ENCODE measurements around the gene EBF3.

EBF3 gene

DNA sequence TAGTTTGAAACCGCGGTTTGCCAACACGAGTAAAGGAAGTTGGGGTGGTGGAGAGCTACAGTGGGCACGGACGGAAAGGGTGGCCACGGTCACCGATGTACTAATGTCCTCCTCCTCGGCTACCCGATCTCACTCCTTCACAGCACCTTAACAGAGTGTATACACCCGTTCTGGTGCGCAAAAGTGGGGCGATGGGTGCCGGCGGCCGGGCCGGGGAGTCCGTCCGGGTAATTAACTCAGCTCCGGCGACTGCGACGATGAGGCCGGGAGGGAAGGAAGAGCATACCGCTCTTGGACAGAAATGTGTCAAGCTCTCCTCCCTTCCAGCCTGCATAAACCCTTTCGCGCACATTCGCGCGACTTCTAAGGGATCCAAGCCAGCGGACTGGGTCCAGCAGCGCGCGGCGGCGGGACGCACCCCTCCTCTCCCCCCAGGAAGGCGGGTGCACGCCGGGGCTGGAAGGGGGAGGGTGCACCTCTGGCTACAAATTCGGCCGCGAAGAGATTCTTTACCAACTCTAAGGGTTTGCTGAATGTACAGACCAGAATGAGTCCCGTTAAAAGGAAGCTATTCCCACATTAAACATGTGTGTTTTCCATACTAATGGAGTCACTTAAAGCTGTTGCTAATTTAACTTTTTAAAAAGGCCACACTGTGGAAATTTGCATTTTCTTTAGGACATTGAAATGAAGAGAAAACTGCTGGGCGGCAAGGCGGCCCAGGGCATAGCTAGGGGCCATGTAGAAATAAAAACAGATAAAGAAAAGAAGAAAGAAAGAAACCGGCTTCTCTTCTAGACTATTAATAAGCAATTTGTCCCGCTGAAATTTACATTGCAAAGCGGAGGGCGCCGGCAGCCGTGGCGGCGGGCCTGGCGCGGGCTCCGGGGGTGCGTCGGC is 6.6 kb upstream of the EBF3 start:
- DNase-seq (ENCODE audit: low spot score) = no peak

DNA sequence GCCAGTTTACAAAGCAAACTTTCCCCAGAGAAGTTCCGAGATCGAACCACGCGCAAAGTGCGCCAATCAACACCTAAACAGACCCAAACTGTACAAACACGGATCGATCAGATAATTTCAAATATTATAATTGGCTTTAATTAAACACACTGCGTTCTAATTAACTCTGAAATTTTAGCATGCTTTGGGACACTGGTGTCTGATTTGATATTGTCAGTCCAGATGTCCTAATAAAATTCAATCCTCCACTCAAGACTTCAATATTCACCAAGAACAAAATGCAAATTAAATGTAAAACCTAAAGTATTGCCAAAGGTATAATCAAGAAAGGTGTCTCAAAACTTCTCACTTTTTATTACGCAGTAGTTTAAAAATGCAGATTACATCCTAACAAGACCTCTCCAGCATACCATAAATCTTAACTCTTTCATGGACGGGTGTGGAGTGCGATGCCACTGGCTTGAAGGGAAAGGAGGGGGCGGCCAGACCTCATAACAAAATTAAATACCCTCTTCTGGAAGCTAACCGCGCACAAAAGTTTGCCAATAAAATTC is 5.9 kb upstream of the EBF3 start:
- no peak for DNase-seq (ENCODE audit: low spot score)

- DNase-seq (ENCODE audit: low spot score) = no peak
Measured at GRCh38 chr10:129969184-129969910, 5.3 kb upstream of the EBF3 start.

DNA sequence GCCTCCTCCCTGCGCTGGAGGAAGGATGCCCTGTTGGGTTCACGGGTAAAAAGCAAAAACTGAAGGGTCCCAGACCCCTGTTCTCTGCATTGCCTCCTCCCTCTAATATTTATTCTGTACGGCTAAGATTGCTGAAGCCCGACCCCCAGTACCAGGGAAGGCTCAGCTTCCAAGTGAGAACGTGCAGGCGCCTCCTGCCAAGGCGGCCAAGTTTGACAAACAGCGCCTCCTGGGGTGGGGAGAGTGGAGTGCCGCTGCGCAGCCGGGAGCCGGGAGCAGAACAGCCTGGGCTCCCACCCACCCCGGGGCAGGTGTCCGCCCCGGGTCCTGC is 4.7 kb upstream of the EBF3 start:
- DNase-seq (ENCODE audit: low spot score) = no peak

DNA sequence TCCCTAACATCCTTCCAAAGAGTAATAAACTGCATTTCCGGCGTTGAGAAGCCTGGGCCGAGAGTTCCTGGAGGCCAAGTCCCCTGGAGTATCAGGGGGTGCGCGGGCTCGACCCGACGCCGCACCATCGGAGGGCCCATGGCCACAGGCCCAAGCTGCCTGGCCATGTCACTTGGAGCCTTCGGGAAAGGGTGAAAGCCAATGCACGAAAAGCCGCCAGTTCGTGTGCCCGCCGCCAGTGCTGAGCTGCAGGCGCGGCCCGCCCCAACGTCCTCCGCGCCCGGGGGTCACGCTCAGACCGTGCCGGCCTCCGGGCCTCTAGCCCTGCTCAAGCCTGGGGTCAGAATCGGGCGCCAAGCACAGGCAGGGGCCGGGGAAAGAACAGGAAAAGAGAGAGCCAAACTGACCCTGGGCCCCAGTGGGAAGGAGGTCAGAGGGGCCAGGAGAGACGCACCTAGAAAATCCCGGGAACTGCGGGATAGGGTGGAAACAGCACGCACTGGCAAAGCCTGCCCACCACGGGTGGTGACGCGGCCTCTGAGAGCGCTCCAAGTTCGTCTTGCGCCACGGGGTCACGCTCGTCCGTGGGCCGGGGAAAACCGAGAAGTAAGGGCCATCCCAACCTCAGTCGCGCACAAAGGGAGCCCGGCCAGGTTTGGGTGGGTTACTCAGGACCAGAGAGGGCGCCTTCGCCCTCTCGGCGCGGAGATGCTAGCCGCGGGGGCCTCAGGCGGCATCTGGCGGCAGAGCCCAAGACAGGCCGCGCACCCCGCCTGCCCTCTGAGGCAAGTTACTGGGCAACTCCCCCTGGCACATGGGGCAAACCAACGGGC is 4.2 kb upstream of the EBF3 start:
- DNase-seq (ENCODE audit: low spot score) = no peak

DNA sequence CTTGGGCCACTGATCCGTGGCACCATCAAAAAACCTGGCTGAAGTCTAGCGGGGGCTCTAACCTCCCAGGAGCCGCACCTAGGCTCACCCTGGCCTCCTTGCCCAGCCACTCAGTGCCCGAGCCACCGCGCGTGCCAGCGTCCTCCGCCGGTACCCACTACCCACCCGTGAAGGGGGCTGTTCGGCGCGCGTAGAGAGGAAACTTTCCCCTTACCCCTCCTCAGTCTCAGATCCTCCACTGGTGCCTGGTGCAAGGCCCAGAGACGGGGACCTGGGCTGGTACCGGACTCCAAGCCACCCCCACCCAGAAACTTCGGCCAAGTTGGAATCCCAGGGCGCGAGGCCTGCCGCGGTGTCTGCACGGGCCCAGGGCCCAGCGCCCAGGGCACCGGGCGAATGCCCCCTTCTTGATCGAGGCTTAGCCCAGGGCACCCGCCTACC is 3.5 kb upstream of the EBF3 start:
- no peak for DNase-seq (ENCODE audit: low spot score)

DNA sequence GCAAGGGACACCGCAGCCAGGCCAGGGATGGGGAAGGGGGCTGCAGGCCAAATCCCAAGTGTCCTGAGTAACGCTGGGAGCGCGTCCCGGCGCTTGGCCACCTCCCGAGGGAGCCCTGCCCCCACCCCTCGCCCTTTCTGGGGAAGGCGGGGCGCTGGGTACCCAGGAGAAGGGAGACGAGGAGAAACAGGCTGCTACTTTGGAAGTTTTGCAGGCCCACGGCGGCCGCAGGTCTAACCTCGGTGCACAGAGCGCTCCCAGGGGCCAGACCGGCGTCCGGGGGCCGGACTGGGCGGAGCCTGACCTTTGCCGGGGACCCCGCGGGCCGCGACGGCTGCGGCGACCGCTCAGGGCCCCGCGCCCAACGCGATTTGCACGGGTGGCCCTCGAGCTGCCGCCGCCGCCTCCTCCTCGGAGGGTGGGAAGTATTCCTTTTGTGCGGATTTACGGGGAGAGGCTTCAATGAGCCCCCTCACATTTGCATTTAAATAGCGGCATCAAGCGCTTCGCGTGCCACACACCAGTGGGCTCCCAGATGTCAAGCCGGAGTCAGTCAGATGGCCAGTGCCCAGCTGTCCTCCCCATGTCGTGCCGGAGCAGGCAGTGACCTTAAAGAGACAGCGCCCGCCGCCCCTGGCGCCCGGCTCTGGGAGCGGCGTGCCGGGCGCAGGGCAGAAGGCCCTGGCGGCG is 3.0 kb upstream of the EBF3 start:
- no peak for DNase-seq (ENCODE audit: low spot score)

- no peak for DNase-seq (ENCODE audit: low spot score)
Measured at GRCh38 chr10:129966370-129966888, 2.4 kb upstream of the EBF3 start.

- DNase-seq (ENCODE audit: low spot score) = no peak
Measured at GRCh38 chr10:129965959-129966358, 1.9 kb upstream of the EBF3 start.

- no peak for DNase-seq (ENCODE audit: low spot score)
Measured at GRCh38 chr10:129965425-129965808, 1.3 kb upstream of the EBF3 start.

DNA sequence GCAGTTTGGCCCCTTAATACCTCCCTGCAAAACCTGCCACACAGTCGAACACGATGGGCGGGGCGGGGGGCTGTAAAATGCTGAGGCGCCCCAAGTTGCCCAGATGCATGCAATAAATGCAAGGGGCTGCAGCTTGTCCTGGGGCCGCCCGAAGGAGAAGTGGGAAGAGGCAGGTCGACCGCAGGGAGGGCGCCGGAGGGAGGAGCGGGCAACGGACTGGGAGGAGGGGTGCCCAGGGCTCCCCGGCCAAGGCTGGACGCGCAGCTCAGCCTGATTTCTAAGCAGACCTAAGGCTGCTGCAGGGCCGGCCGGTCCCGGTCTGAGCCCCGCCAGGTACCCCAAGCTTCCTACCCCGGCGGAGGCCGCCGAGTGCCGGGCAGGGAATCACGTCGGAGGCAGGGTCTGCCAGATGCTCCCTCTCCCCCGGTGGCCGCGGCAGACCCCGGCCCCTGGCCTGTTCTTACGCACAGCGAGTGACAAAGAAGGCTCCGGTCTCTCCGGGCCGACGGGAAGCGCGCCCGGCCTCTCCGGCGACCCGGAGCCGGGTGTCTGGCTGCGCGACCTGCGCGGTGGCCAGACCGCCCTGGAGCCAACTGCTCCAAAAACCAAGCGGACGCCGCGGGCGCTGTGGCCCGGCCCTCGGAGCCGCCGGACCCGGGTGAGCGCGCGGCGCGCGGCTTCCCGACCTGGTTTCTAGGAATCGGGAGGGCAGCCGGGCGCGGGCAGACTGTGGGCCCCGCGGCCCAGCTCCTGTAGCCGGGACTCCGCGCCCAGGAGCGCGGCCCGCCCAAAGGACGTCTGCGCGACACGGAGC is 744 bp upstream of the EBF3 start:
- DNase-seq (ENCODE audit: low spot score) = no peak

GRCh38 chr10:129962872-129963640 is 1.0 kb downstream of the EBF3 start:
- DNase-seq (ENCODE audit: low spot score) = no peak

- no peak for DNase-seq (ENCODE audit: low spot score)
Measured at GRCh38 chr10:129962031-129962871, 1.8 kb downstream of the EBF3 start.

- no peak for DNase-seq (ENCODE audit: low spot score)
Measured at GRCh38 chr10:129961157-129961701, 2.8 kb downstream of the EBF3 start.

DNA sequence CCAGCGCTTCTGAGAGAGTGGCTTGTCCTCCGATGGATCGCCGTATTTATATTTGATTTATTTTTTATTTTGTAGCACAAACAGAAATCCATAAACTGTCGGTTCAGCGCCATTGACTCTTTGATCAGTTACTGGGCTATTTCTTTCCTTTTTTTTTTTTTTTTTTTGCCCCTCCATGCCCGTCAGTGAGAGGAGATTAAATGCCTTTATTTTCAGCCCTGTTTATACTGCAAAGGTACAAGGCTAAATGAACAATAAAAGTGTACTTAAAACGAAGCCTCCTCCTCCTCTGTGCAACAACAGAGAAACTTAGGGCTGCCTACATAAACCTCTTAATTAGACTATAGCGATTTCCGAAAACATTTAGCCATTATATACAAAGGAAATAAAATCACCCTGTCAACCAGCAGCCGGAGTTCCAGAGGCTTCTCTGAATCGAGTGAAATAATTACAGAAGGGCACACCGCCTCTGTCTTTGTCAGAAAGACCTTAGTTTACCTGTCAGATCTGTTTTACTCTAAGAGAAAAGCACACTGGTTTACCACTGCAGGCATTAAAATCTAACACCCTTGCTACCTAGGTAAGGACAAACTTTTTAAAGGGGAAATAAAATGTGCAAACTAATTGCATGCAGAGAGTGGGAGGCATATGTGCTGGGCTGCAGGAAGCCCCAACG is 3.5 kb downstream of the EBF3 start:
- DNase-seq (ENCODE audit: low spot score) = no peak

GRCh38 chr10:129959544-129960480 is 4.3 kb downstream of the EBF3 start:
- no peak for DNase-seq (ENCODE audit: low spot score)
